ENCODE results near the gene OR13C5. TPM values are rescaled to one million over a fixed set of nuclear protein-coding genes. Genes with fewer than 3 reads are reported as not detected.

Gene OR13C5
- total and polyA plus RNA-seq, 2 donors from 2014 or later, result not detected

DNA sequence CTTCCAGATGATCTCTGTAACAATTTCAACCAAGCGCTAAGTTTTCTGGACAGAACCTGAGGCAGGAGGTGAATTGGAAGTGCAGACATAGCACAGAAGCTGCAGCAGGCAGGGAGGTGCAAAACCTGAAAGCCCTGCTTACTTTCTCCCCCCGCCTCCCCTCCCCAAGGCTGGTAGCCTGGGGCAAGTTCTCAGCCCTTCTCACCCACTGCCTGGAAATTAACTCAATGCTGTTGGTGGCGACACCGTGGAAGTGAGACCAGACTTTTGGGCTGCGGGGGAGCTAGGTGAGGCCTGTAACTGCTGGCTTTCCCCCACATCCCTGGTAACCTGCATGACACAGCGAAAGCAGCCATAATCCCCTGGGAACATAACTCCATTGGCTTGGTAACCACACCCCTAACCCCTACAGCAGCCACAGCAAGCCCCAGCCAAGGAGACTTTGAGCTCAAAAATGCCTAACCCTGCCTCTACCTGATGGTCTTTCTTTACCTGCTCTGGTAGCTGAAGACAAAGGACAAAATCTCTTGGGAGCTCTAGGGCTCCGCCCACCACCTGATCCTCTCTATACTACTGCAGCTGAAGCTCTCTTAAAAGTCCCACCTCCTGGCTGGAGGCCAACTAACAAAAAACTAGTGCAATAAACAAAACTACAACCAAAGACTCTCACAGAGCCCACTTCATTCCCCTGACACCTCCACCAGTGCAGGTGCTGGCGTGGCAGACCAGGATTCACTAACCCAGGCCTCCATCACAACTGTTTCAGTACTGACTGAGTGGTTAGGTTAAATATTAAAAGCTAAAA is 42.2 kb downstream of the OR13C5 start:
- H3K36me3 ChIP-seq (ENCODE audit: control insufficient read depth in 2 of 3, insufficient read depth in 3 of 3, low read length in 3 of 3), result no peaks in the 10 kb centered on the region
- no peak overlapping the region for H3K27ac ChIP-seq (ENCODE audit: low read depth in 2 of 2, low read length in 2 of 2)
- FAIRE-seq (no peak), DNase-seq (no peak)
- TF ChIP-seq, protein P1, sequence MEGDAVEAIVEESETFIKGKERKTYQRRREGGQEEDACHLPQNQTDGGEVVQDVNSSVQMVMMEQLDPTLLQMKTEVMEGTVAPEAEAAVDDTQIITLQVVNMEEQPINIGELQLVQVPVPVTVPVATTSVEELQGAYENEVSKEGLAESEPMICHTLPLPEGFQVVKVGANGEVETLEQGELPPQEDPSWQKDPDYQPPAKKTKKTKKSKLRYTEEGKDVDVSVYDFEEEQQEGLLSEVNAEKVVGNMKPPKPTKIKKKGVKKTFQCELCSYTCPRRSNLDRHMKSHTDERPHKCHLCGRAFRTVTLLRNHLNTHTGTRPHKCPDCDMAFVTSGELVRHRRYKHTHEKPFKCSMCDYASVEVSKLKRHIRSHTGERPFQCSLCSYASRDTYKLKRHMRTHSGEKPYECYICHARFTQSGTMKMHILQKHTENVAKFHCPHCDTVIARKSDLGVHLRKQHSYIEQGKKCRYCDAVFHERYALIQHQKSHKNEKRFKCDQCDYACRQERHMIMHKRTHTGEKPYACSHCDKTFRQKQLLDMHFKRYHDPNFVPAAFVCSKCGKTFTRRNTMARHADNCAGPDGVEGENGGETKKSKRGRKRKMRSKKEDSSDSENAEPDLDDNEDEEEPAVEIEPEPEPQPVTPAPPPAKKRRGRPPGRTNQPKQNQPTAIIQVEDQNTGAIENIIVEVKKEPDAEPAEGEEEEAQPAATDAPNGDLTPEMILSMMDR (IDR thresholded peaks at IDR 0.05; ENCODE audit: borderline replicate concordance, extremely low read depth, insufficient read depth), result no peak
- H3K4me3 ChIP-seq (ENCODE audit: low read length in 3 of 3), result no peak overlapping the region
- H3K9me3 ChIP-seq (ENCODE audit: control insufficient read depth in 2 of 3, insufficient read depth in 1 of 3, low read length in 3 of 3), result peaks cover 0 to 3% (median 0%) of the 10 kb centered on the region in 3 donors
- no peak overlapping the region for H3K9ac ChIP-seq (ENCODE audit: low read length in 3 of 3)
- H3K4me1 ChIP-seq (ENCODE audit: control insufficient read depth in 2 of 3, insufficient read depth in 2 of 3, low read depth in 1 of 3, low read length in 3 of 3), result no peaks in the 10 kb centered on the region
- no peaks in the 10 kb centered on the region for H3K27me3 ChIP-seq (ENCODE audit: control insufficient read depth, insufficient read depth, low read length)
- intact Hi-C loops (cut with DNase I), result no loop called here

DNA sequence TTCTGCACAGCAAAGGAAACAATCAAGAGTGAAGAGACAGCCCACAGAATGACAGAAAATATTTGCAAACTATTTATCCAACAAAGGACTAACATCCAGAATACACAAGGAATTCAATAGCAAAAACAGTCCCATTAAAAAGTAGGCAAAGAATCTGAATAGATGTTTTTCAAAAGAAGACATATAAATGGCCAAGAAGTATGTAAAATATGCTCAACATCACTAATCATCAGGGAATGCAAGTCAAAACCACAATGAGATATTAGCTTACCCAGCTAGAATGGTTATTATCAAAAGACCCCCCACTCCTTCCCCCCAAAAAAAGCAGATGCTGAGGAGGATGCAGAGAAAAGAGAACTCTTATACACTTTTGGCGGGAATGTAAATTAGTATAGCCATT is 43.7 kb downstream of the OR13C5 start:
- H3K4me1 ChIP-seq (ENCODE audit: control insufficient read depth in 2 of 3, insufficient read depth in 2 of 3, low read depth in 1 of 3, low read length in 3 of 3), result no peaks in the 10 kb centered on the region
- no peaks in the 10 kb centered on the region for H3K36me3 ChIP-seq (ENCODE audit: control insufficient read depth in 2 of 3, insufficient read depth in 3 of 3, low read length in 3 of 3)
- no peak overlapping the region for H3K27ac ChIP-seq (ENCODE audit: low read depth in 2 of 2, low read length in 2 of 2)
- intact Hi-C loops (cut with DNase I), result no loop called here
- TF ChIP-seq, protein P1 (IDR thresholded peaks at IDR 0.05; ENCODE audit: borderline replicate concordance, extremely low read depth, insufficient read depth), result no peak
- H3K9me3 ChIP-seq (ENCODE audit: control insufficient read depth in 2 of 3, insufficient read depth in 1 of 3, low read length in 3 of 3), result peaks cover 0 to 3% (median 0%) of the 10 kb centered on the region in 3 donors
- FAIRE-seq, result no peak
- no peak overlapping the region for H3K9ac ChIP-seq (ENCODE audit: low read length in 3 of 3)
- no peak for DNase-seq
- no peak overlapping the region for H3K4me3 ChIP-seq (ENCODE audit: low read length in 3 of 3)
- no peaks in the 10 kb centered on the region for H3K27me3 ChIP-seq (ENCODE audit: control insufficient read depth, insufficient read depth, low read length)

DNA sequence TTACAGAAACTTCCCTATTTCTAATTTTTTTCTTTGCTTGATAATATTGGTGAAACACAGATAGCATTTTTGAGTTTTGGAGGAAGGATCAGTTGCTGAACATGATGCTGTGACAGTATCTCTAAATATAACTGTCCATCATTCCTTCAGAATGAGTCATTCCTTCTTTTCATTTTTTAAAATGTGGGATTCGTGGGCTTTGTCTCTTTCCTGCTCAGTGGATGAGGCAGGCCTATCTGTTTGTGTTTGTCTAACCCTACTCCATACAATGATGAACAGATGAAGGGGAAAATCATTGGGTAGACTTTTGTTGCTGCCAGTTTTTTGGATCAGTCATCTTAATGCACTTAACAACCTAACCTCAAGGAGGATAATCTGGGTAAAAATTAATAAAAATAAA is 46.0 kb downstream of the OR13C5 start:
- Histone ChIP-seq H3K4me1 (ENCODE audit: control insufficient read depth in 2 of 3, insufficient read depth in 2 of 3, low read depth in 1 of 3, low read length in 3 of 3) (no peaks in the 10 kb centered on the region), H3K9me3 (ENCODE audit: control insufficient read depth in 2 of 3, insufficient read depth in 1 of 3, low read length in 3 of 3) (peaks cover 0 to 3% (median 0%) of the 10 kb centered on the region in 3 donors), H3K36me3 (ENCODE audit: control insufficient read depth in 2 of 3, insufficient read depth in 3 of 3, low read length in 3 of 3) (no peaks in the 10 kb centered on the region), H3K27me3 (ENCODE audit: control insufficient read depth, insufficient read depth, low read length) (no peaks in the 10 kb centered on the region), H3K9ac (ENCODE audit: low read length in 3 of 3) (no peak overlapping the region), H3K4me3 (ENCODE audit: low read length in 3 of 3) (no peak overlapping the region), H3K27ac (ENCODE audit: low read depth in 2 of 2, low read length in 2 of 2) (no peak overlapping the region)
- intact Hi-C loops (cut with DNase I), result no loop called here
- FAIRE-seq (no peak), DNase-seq (no peak)
- TF ChIP-seq, protein P1 (IDR thresholded peaks at IDR 0.05; ENCODE audit: borderline replicate concordance, extremely low read depth, insufficient read depth), result no peak

Other genes with a start within 250 kb of the OR13C5 start
- not detected for gene OR13F1, start 95.2 kb downstream of the OR13C5 start, total RNA-seq
- not detected for gene OR13F1, start 95.2 kb downstream of the OR13C5 start, polyA plus RNA-seq (ENCODE audit: insufficient read depth, low read depth, low replicate concordance)
- gene OR13C4, start 72.2 kb downstream of the OR13C5 start, total RNA-seq, result not detected
- not detected for gene OR13C4, start 72.2 kb downstream of the OR13C5 start, polyA plus RNA-seq (ENCODE audit: insufficient read depth, low read depth, low replicate concordance)
- not detected for gene OR13C3, start 62.6 kb downstream of the OR13C5 start, total RNA-seq
- not detected for gene OR13C3, start 62.6 kb downstream of the OR13C5 start, polyA plus RNA-seq (ENCODE audit: insufficient read depth, low read depth, low replicate concordance)
- gene OR13C8, start 30.2 kb downstream of the OR13C5 start, total RNA-seq, result not detected
- gene OR13C8, start 30.2 kb downstream of the OR13C5 start, polyA plus RNA-seq (ENCODE audit: insufficient read depth, low read depth, low replicate concordance), result not detected
- not detected for gene OR13C2, start 6.2 kb upstream of the OR13C5 start, total RNA-seq
- gene OR13C2, start 6.2 kb upstream of the OR13C5 start, polyA plus RNA-seq (ENCODE audit: insufficient read depth, low read depth, low replicate concordance), result not detected
- not detected for gene OR13C9, start 18.8 kb upstream of the OR13C5 start, total RNA-seq
- not detected for gene OR13C9, start 18.8 kb upstream of the OR13C5 start, polyA plus RNA-seq (ENCODE audit: insufficient read depth, low read depth, low replicate concordance)
- not detected for gene OR13D1, start 95.1 kb upstream of the OR13C5 start, total RNA-seq
- gene OR13D1, start 95.1 kb upstream of the OR13C5 start, polyA plus RNA-seq (ENCODE audit: insufficient read depth, low read depth, low replicate concordance), result not detected
- gene NIPSNAP3A, start 148.3 kb upstream of the OR13C5 start, total RNA-seq, result 27.9 TPM
- gene NIPSNAP3A, start 148.3 kb upstream of the OR13C5 start, polyA plus RNA-seq (ENCODE audit: insufficient read depth, low read depth, low replicate concordance), result 31.2 TPM
- 5.5 TPM for gene NIPSNAP3B, start 164.7 kb upstream of the OR13C5 start, total RNA-seq
- 4.3 TPM for gene NIPSNAP3B, start 164.7 kb upstream of the OR13C5 start, polyA plus RNA-seq (ENCODE audit: insufficient read depth, low read depth, low replicate concordance)

All from kidney (tissue), 14 donors.